GM12878 (cell line): ENCODE results near the gene NUDT13. TPM values are rescaled to one million over a fixed set of nuclear protein-coding genes. Genes with fewer than 3 reads are reported as not detected.
A peak's percentile ranks its signal among the peaks of the same experiment; 100 is the strongest.

Source experiments
- ASH2L ChIP-seq: fragments of 300-600, 200-600 bp; sonication (generic); IDR thresholded peaks from 2 replicates; pipeline ENCODE4 v1.6.1; 2017; ENCODE audit warnings: low read depth, mild to moderate bottlenecking, borderline replicate concordance
- ATF7 ChIP-seq: fragments of 450-650 bp; IDR thresholded peaks from 2 replicates; pipeline ENCODE4 v1.6.1; 2016; ENCODE audit warnings: low read depth, mild to moderate bottlenecking
- BHLHE40 ChIP-seq, 2 experiments: fragments of 450-650 bp in 1 of 2; IDR thresholded peaks; 2 replicates each; pipeline ENCODE4 v1.6.1; 2011 to 2017; ENCODE audit warnings: low read depth in 2 of 2, borderline replicate concordance in 1 of 2, improper control_type of control experiment in 1 of 2, low read length in 1 of 2, mild to moderate bottlenecking in 1 of 2
- CHD4 ChIP-seq: fragments of 200-600 bp; sonication (generic); IDR thresholded peaks from 2 replicates; pipeline ENCODE4 v1.6.1; 2016; ENCODE audit warnings: mild to moderate bottlenecking
- DPF2 ChIP-seq: fragments of 450-650 bp; IDR thresholded peaks from 2 replicates; pipeline ENCODE4 v1.6.1; 2017; ENCODE audit warnings: mild to moderate bottlenecking
- ELK1 ChIP-seq: IDR thresholded peaks from 2 replicates; pipeline ENCODE4 v1.6.1; 2012; ENCODE audit warnings: low read depth, low read length, improper control_type of control experiment
- FOS ChIP-seq: IDR thresholded peaks from 3 replicates; pipeline ENCODE4 v1.6.1; 2011; ENCODE audit warnings: borderline replicate concordance; ENCODE audit not compliant: insufficient read length; ENCODE audit errors: extremely low read depth
- GABPA ChIP-seq: IDR thresholded peaks from 2 replicates; pipeline ENCODE4 v1.6.1; 2014; ENCODE audit warnings: antibody characterized with exemption, low read depth, mild to moderate bottlenecking, inconsistent platforms
- HDAC2 ChIP-seq: fragments of 200-600 bp; sonication (generic); IDR thresholded peaks from 2 replicates; pipeline ENCODE4 v1.6.1; 2017
- HDAC6 ChIP-seq: fragments of 200-600 bp; sonication (generic); IDR thresholded peaks from one replicate; pipeline ENCODE4 v1.8.0; 2017; ENCODE audit warnings: antibody characterized with exemption; ENCODE audit not compliant: unreplicated experiment
- JUND ChIP-seq: IDR thresholded peaks from 2 replicates; pipeline ENCODE4 v1.6.1; 2012; ENCODE audit warnings: low read depth, mild to moderate bottlenecking, low read length, improper control_type of control experiment, moderate library complexity
- KAT2A ChIP-seq: conservative IDR thresholded peaks from 2 replicates; pipeline ENCODE4 v1.6.1; 2011; ENCODE audit warnings: low read depth, low read length; ENCODE audit not compliant: control insufficient read depth
- MLLT1 ChIP-seq: fragments of 450-650 bp; IDR thresholded peaks from 2 replicates; pipeline ENCODE4 v1.6.1; 2016; ENCODE audit warnings: mild to moderate bottlenecking
- NR2C1 ChIP-seq: fragments of 450-650 bp; IDR thresholded peaks from 2 replicates; pipeline ENCODE4 v1.6.1; 2017; ENCODE audit warnings: antibody characterized with exemption, mild to moderate bottlenecking, moderate library complexity
- POU2F2 ChIP-seq: IDR thresholded peaks from 3 replicates; pipeline ENCODE4 v1.6.1; 2011; ENCODE audit warnings: low read depth, mild to moderate bottlenecking, low read length, borderline replicate concordance
- RB1 ChIP-seq: fragments of 450-650 bp; formaldehyde crosslinking; IDR thresholded peaks from 2 replicates; pipeline ENCODE4 v1.6.1; 2017; ENCODE audit warnings: mild to moderate bottlenecking, borderline replicate concordance
- SMAD1 ChIP-seq: fragments of 450-650 bp; IDR thresholded peaks from 2 replicates; pipeline ENCODE4 v1.6.1; 2018; ENCODE audit warnings: mild to moderate bottlenecking, low read depth; ENCODE audit not compliant: partially characterized antibody
- SPI1 ChIP-seq: IDR thresholded peaks from 2 replicates; pipeline ENCODE4 v1.6.1; 2011; ENCODE audit warnings: low read depth, mild to moderate bottlenecking, low read length, moderate library complexity, borderline replicate concordance; ENCODE audit not compliant: insufficient read depth
- STAT1 ChIP-seq: fragments of 450-650 bp; conservative IDR thresholded peaks from 2 replicates; pipeline ENCODE4 v1.6.1; 2014; ENCODE audit warnings: antibody characterized with exemption, mild to moderate bottlenecking
- STAT3 ChIP-seq: IDR thresholded peaks from 2 replicates; pipeline ENCODE4 v1.6.1; 2011; ENCODE audit warnings: low read depth, low read length, improper control_type of control experiment
- TAF1 ChIP-seq: IDR thresholded peaks from 2 replicates; pipeline ENCODE4 v1.6.1; 2011; ENCODE audit warnings: mild to moderate bottlenecking, low read depth, low read length, borderline replicate concordance
- YY1 ChIP-seq: IDR thresholded peaks from 2 replicates; pipeline ENCODE4 v1.6.1; 2011; ENCODE audit warnings: low read depth, mild to moderate bottlenecking, low read length
- polyA plus RNA-seq, 11 experiments: library from polyadenylated mRNA; depleted of rRNA in 4 of 11; unstranded in 6 of 11; stranded (reverse) in 5 of 11; fragments of >200 nt; fragmentation: Nextera tagmentation in 4 of 11; fragmentation: Illumina TruSeq in 1 of 11; extraction: Ambion mirVana in 4 of 11; extraction: Trizol in 1 of 11; gene quantifications; 1 replicate in 1 of 11; 2 replicates in 10 of 11; pipeline versions ENCODE4 v1.2.1 to v1.2.3, GENCODE V29; 2011 to 2016; ENCODE audit warnings: inconsistent platforms in 2 of 11, missing spikeins in 2 of 11, low read depth in 1 of 11
- total RNA-seq, 4 experiments: library from RNA; depleted of rRNA in 3 of 4; stranded (reverse); fragments of >200 nt in 3 of 4; fragmentation: Illumina TruSeq in 1 of 4; extraction: Trizol in 1 of 4; gene quantifications; 2 replicates each; pipeline versions ENCODE4 v1.2.1 to v1.2.3, GENCODE V29; 2013 to 2021
- TF ChIP-seq, protein P1 (sequence below): fragments of 450-650 bp; IDR thresholded peaks from 2 replicates; pipeline ENCODE4 v1.6.1; 2017; ENCODE audit warnings: mild to moderate bottlenecking, low read depth, inconsistent platforms; ENCODE audit not compliant: poor library complexity, severe bottlenecking

NUDT13 gene
- total and polyA plus RNA-seq, 10 of the 15 experiments (the other 5 are each of a cell fraction or from before 2014, with no cell fraction given) = 0.72 to 6.1 (median 1.9) TPM

DNA sequence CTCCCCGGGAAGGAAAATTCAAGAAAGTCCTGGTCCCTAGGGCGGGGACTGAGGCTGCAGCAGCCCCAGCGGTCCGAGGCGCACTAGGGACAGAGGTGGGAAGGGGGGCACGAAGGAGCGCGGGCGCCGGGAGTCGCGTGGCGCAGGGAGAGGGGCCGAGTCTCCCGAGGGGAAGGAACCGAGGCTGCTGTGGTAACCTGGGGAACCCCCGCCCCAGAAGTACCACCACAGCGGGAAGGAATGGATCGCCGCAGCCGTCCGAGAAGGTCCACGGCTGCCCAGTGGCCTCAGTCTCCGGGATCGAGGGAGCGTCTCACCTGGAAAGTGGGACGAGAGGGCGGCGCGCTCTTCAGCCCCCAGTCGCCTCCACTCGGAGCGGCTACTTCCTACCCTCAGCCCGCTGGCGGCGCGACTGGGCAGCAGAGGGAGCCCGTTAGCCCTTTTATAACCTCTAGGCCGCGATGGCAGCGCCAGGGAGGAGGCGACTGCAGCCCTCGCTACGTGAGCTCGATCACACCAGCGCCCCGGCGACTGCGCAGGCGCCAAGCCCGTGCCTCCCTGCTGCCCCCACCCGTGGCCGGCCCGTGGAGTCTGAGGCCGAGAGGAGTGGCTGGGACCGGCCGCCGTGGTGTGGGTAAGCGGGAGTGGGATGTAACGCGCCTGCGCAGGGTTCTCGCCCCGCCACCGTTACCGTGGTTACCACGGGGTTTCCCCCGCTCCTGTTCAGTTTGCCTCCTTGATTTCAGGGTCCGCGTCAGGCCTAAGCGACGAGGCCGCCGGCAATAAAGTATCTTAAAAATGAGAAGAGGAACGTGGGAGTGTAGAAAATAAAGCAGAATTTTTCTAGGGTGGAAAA lies 13.6 kb upstream of the NUDT13 start, which contains the start of gene P4HA1 (continued):
- TF ChIP-seq MLLT1 (peak; percentile 87), POU2F2 (peak; percentile 97), CHD4 (no peak), HDAC6 (peak; percentile 41), RB1 (peak; percentile 88), ATF7 (peak; percentile 27), BHLHE40 (IDR thresholded peaks at IDR 0.05; ENCODE audit: borderline replicate concordance in 1 of 2, low read depth in 2 of 2, low read length in 1 of 2) (peak; percentile 82 to 93; a peak in 3 of 4 replicates), SMAD1 (peak; percentile 85), ASH2L (0 out of 2 replicates have a peak, but pooled peaks have one; percentile 7), YY1 (peak; percentile 84), DPF2 (peak; percentile 81), KAT2A (no peak), JUND (no peak), TAF1 (peak; percentile 92), ELK1 (no peak; the same call in 1 of the 2 replicates), FOS (no peak), STAT1 (0 out of 2 replicates have a peak, but pooled peaks have one; percentile 71), NR2C1 (no peak), STAT3 (no peak), HDAC2 (no peak), GABPA (no peak), SPI1 (peak; percentile 19; the same call in 1 of the 2 replicates)
- TF ChIP-seq, protein P1, sequence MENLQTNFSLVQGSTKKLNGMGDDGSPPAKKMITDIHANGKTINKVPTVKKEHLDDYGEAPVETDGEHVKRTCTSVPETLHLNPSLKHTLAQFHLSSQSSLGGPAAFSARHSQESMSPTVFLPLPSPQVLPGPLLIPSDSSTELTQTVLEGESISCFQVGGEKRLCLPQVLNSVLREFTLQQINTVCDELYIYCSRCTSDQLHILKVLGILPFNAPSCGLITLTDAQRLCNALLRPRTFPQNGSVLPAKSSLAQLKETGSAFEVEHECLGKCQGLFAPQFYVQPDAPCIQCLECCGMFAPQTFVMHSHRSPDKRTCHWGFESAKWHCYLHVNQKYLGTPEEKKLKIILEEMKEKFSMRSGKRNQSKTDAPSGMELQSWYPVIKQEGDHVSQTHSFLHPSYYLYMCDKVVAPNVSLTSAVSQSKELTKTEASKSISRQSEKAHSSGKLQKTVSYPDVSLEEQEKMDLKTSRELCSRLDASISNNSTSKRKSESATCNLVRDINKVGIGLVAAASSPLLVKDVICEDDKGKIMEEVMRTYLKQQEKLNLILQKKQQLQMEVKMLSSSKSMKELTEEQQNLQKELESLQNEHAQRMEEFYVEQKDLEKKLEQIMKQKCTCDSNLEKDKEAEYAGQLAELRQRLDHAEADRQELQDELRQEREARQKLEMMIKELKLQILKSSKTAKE = no peak
